MCF 10A (cell line): ENCODE measurements around the gene VSX2. TPM values are rescaled to one million over a fixed set of nuclear protein-coding genes. Genes with fewer than 3 reads are reported as not detected.

ENCODE experiments used
- BruUV-seq: library from RNA; stranded (reverse); fragments of 400-500 nt; replicated peaks from 2 replicates; lab custom pipeline; 2021; lab: Mats Ljungman, UMichigan
- CTCF ChIA-PET: fragments of 300-600 bp; sonication (Branson Sonifier 250); formaldehyde crosslinking; extraction: SDS; loops from one replicate; lab custom pipeline; 2021; ENCODE audit warnings: antibody characterized with exemption, inconsistent platforms; lab: Yijun Ruan, JAX
- POLR2A ChIA-PET: fragments of 300-600, 350-650 bp; sonication (Branson Sonifier 250); formaldehyde crosslinking; extraction: SDS; loops from one replicate; lab custom pipeline; 2020; ENCODE audit warnings: antibody characterized with exemption, inconsistent platforms; lab: Yijun Ruan, JAX
- DNase-seq: peaks from one replicate; pipeline ENCODE4 v3.0.0-alpha.2; 2018; ENCODE audit not compliant: unreplicated experiment
- H3K27ac Mint-ChIP-seq: one replicate; pipeline ENCODE4 v1.8.0; 2022; ENCODE audit warnings: mild to moderate bottlenecking, low read depth, mixed read lengths; ENCODE audit not compliant: unreplicated experiment
- H3K27me3 Mint-ChIP-seq: one replicate; pipeline ENCODE4 v1.8.0; 2022; ENCODE audit warnings: mixed read lengths; ENCODE audit not compliant: insufficient read depth, unreplicated experiment
- H3K36me3 Mint-ChIP-seq: one replicate; pipeline ENCODE4 v1.8.0; 2022; ENCODE audit warnings: mild to moderate bottlenecking, moderate library complexity, mixed read lengths; ENCODE audit not compliant: insufficient read depth, unreplicated experiment
- H3K4me1 Mint-ChIP-seq: one replicate; pipeline ENCODE4 v1.8.0; 2022; ENCODE audit warnings: mixed read lengths; ENCODE audit not compliant: insufficient read depth, unreplicated experiment
- H3K4me3 Mint-ChIP-seq: one replicate; pipeline ENCODE4 v1.8.0; 2022; ENCODE audit warnings: mild to moderate bottlenecking, moderate library complexity, mixed read lengths; ENCODE audit not compliant: unreplicated experiment
- H3K9me3 Mint-ChIP-seq: one replicate; pipeline ENCODE4 v1.8.0; 2022; ENCODE audit warnings: mixed read lengths; ENCODE audit not compliant: unreplicated experiment
- CTCF ChIP-seq: fragments of 200-600 bp; IDR thresholded peaks from one replicate; pipeline ENCODE4 v1.8.0; 2022; ENCODE audit warnings: antibody characterized with exemption, mild to moderate bottlenecking; ENCODE audit not compliant: unreplicated experiment
- intact Hi-C: fragments of 100-400 bp; cut with micrococcal nuclease; formaldehyde crosslinking; loops from 2 replicates; pipeline ENCODE4 v1.14.1; 2022
- total RNA-seq: library from RNA; stranded (reverse); gene quantifications from 2 replicates; pipeline ENCODE4 v1.2.3, GENCODE V29; 2022

VSX2 gene
- total RNA-seq, 1 experiment from 2014 or later: not detected

- intact Hi-C loops: no loop called here
- peak; percentile 69 for TF ChIP-seq CTCF
- Mint-ChIP-seq H3K9me3 (no peaks in the 10 kb centered on the region), H3K4me1 (no peaks in the 10 kb centered on the region), H3K4me3 (no peak overlapping the region), H3K36me3 (no peaks in the 10 kb centered on the region), H3K27ac (no peak overlapping the region), H3K27me3 (no peaks in the 10 kb centered on the region)
- ChIA-PET CTCF (interaction anchor here (0.7 to 1.8 kb wide), 3 partner anchors 14 to 712 kb away, joined by 3 to 20 read pairs (median 4); no protein-coding TSS in a partner anchor), POLR2A (interaction anchor here (0.6 kb wide), 1 partner anchor 29 kb away, joined by 3 read pairs; no protein-coding TSS in a partner anchor)
- no TSS peak for BruUV-seq
- peak; percentile 45 for DNase-seq
Measured at GRCh38 chr14:74217672-74218448, 21.4 kb upstream of the VSX2 start.

- intact Hi-C loops: no loop called here
- Mint-ChIP-seq H3K4me3 (no peak overlapping the region), H3K9me3 (no peaks in the 10 kb centered on the region), H3K4me1 (no peaks in the 10 kb centered on the region), H3K27me3 (no peaks in the 10 kb centered on the region), H3K36me3 (no peaks in the 10 kb centered on the region), H3K27ac (no peak overlapping the region)
- ChIA-PET CTCF (interaction anchor here (0.7 to 1.8 kb wide), 5 partner anchors 9 to 711 kb away, joined by 3 to 20 read pairs (median 4); no protein-coding TSS in a partner anchor), POLR2A (interaction anchor here (1.3 kb wide), 1 partner anchor 43 kb away, joined by 5 read pairs; no protein-coding TSS in a partner anchor)
- no peak for DNase-seq
- TF ChIP-seq CTCF: no peak
- no TSS peak for BruUV-seq
Measured at GRCh38 chr14:74218462-74218861, 20.8 kb upstream of the VSX2 start.

- intact Hi-C loops: loop anchor here (1.0 kb wide), 1 partner anchor 17 kb away; no protein-coding TSS in a partner anchor
- Mint-ChIP-seq H3K9me3 (no peaks in the 10 kb centered on the region), H3K27me3 (peaks cover 2% of the 10 kb centered on the region), H3K36me3 (no peaks in the 10 kb centered on the region), H3K4me1 (no peaks in the 10 kb centered on the region), H3K4me3 (no peak overlapping the region), H3K27ac (no peak overlapping the region)
- no peak for TF ChIP-seq CTCF
- ChIA-PET CTCF (interaction anchor here (0.5 to 1.8 kb wide), 6 partner anchors 11 to 109 kb away, joined by 3 to 20 read pairs (median 4); no protein-coding TSS in a partner anchor), POLR2A (interaction anchor here (1.3 kb wide), 1 partner anchor 45 kb away, joined by 5 read pairs; no protein-coding TSS in a partner anchor)
- no peak for DNase-seq
- no TSS peak for BruUV-seq
Measured at GRCh38 chr14:74219277-74220205, 19.7 kb upstream of the VSX2 start.
